ENCODE data around the gene CILP.
"Not testable (repeated sequence)": the region's sequence is repeated elsewhere in the genome, so short reads cannot be mapped to it uniquely, and the experiment has no call there.

The CILP gene

DNA sequence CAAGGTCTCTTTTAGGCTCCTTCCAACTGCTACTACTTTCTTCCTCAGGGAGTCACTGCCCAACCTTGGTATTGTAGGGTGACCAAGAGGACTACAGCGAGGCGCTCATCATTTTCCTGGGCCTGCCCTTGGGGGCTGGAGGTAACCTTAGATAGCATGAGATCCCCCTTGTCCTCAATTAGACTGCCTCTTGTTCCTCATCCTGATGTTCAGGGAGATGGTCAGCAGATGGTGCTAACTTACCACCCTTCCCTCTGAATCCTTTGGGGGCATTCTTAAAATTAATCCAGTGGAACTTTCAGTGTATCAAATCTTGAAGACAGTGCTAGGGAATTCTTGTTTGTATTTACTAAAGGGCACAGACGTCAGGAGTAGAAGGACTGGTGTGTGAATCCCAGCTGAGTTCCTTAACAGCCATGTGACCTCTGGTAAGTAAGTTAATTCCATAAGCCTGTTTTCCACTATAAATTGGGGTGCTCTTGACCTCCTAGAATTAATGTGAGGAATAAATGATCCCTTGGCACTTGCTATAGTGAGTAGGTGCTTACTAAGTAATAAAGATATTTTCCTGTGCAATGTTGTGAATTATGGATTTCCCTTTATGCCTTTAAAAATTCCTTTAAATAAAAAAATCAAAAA is 22.1 kb downstream of the CILP start:
- DNase-seq, result peak in 1 of 2 donors; percentile 65

DNA sequence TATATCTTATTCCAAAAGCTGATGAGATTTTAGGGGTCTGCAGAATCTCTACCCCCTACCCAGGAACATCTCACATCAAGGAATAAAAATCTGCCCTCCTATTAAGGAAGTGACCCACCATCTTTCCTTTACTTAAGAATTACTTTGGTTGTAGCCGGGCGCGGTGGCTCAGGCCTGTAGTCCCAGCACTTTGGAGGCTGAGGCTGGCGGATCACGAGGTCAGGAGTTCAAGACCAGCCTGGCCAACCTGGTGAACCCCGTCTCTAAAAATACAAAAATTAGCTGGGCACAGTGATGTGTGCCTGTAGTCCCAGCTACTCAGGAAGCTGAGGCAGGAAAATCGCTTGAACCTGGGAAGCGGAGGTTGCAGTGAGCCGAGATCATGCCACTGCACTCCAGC is 22.8 kb downstream of the CILP start:
- DNase-seq, result not testable (repeated sequence)

DNA sequence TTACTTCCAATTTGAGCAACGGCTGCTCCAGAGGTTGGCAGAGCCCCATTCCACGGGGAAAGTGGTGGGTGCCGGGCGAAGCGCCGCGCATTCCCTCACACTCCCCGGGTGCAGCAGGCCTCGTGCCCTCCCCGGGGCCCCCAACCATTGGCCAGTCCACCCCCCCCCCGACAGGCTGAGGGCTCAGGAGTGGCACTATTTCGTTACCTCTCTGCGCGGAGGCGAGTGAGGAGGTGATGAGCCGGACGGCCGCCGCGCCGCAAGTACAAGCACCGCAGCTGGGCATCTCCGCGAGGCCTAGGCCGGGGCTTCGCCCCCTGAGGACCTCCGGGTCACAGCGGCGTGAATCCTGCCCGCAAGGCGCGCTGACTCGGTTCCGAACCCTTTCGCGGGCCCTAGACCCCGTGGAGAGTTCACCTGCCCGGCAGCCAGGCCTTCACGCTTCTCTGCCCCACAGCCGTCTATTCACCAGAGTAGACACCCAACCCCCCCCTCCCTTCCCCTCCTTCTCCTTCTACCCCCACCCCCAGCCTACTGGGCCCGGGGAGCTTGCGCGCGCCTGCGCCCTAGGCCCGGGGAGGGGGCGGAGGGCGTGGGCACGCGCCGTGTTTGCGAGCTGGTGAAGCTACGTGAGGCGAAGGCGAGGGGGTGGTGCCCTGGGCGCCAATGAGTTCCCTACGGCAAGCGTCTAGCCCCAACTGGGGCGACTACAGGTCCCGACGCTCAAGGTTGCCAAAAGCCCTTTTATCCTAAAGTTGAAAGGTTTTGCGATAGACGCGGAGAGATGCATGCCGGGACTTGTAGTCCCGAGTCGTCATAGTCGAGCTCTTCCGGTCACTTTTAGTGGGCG is 26.2 kb downstream of the CILP start, which contains the start of gene CLPX:
CLPX (minus strand) TSS at position 475 of the 850 bp plus-strand sequence; CDS start at position 286, 189 bp downstream.
- DNase-seq, result peak; percentile 84 to 87

DNA sequence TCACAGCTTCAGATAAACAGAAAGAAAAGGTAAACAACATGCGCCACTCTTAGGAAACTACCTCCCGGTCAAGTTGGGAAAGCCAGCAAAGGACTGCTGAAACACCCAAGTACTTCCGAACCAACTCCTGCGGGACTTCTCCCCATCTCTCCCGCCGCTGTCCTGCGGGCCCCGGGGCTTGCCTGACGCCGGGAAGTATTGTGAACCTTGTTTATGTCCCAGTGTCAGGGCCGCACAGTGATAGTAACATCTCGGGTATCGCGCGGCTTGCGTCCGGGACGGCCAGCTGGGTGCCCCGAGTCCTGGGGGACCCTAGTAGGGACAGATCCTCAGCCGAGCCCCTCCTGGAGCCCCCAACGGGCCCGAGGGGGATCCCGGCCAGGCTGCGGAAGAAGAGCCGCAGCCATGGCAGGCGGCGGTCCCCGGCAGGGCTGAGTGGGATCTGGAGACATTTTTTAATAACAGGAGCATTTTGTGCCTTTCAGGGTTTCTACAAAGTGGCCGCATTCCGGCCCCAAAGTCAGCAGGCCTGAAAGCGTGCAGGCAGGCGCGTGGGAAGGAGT is 26.9 kb downstream of the CILP start:
- peak; percentile 9 to 45 for DNase-seq

DNA sequence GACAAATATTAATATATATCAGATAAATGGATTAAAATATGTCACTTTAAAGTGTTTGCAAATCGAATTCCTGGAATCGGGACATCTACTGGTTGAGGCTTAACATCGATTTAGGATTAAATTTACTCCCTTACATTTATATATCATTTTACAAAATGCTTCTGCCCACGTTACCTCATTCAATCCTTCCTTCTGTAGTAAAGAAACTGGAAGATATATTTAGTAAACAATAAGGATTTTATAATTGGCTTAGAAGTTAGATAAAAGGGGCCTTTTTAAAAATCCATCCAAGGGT is 27.5 kb downstream of the CILP start:
- DNase-seq, result no peak

DNA sequence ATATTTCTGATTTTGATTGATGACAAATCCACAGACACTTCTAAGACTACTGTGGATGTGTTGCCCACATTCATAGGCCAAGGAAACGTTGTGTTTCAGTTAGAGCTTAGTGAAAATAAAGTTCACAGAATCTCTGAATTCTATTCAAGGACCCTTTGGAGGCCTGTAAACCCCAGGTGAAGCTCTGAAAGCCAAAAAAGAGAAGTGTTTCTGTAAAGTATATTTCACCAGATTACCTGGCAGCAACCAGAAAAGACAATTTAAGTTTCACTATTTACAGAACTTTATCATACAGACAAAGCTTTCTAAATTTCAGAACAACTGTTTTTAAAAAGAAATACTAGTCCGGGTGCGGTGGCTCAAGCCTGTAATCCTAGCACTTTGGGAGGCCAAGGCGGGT is 28.7 kb downstream of the CILP start:
- DNase-seq, result no peak

DNA sequence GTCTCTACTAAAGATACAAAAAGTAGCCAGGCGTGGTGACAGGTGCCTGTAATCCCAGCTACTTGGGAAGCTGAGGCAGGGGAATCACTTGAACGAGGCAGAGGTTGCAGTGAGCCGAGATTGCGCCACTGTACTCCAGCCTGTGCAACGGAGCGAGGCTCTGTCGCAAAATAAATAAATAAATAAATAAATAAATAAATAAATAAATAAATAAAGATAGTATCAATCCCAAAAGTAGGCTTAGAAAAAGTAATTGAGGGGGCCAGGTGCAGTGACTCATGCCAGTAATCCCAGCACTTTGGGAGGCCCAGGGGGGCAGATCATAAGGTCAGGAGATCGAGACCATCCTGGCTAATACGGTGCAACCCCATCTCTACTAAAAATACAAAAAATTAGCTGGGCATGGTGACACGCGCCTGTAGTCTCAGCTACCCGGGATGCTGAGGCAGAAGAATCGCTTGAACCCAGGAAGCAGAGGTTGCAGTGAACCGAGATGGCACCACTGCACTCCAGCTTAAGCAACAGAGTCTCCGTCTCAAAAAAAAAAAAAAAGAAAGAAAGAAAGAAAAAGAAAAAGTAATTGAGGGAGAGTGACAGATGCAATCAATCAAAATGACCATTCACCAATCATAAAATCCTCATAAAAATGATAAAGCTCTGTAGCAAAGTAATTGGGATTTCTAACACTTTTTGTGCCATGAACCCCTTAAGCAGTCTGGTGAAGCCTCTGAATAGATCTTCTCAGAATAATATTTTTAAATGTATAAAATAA is 29.5 kb downstream of the CILP start:
- DNase-seq, result not testable (repeated sequence)

DNA sequence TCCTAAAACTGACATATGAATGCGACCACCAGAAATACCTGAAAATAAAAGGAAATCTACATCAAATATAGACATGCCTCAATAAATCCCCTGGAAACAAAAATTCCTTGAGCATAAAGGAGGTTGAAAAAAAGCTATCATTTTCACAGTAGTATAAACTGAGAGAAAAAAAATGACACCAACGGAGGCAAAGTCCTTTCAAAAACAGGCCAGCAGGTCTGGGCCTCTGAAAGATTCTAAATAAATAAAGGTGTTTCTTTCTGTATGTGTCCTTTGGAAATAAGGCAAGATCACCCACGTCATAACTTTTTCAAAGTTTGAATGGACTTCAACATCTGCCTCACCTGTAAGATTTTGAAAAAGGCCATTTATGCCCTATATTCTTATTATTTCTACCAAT is 31.1 kb downstream of the CILP start:
- no peak for DNase-seq

DNA sequence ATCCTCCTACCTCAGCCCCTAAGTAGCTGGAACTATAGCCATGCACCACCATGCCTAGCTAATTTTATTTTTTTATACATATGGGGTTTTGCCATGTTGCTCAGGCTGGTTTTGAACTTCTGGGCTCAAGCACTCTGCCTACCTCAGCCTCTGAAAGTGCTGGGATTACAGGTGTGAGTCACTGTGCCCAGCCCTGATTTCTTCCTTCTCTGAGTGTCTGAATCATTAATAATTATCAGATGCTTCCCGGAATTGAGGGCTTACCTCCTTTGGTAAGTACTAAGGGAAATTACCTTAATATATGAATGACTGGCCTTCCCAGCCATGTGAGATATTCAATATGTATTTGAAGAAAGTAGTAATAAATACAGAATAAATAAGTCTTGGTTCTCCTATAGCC is 33.4 kb downstream of the CILP start:
- DNase-seq, result no peak

DNA sequence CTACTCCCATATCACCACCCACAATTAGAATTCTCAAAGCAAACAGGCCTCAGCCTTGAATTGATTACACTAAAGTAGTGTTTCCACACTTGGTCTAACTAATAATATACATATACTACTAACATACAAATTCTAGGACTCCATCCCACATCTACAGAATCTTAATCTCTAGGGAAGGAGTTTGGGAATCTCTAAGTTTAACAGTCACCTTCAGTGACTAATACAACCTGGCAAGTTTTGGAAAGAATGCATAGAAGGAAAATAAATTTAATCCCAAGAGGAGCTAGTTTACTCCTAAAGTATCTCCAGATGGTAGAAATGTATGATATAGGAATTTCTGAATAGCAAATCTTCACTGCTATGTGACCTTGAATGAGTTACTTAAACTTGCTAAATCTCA is 35.2 kb downstream of the CILP start:
- no peak for DNase-seq

DNA sequence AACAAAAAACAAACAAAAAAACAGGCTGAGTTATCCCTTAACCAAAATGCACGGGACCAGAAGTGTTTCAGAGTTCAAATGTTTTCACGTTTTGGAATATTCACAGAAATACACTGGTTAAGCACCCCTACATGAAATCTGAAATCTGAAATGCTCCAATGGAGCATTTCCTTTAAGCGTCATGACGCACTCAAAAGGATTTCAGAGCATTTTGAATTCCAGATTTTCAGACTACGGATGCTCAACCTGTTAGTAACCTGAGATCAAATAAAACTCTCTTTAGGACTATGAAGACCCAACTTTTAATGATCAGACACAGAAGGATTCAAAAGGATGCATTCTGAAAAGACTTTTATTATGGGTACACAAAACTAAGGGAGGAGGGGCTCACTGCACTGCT is 35.8 kb downstream of the CILP start:
- no peak for DNase-seq

DNA sequence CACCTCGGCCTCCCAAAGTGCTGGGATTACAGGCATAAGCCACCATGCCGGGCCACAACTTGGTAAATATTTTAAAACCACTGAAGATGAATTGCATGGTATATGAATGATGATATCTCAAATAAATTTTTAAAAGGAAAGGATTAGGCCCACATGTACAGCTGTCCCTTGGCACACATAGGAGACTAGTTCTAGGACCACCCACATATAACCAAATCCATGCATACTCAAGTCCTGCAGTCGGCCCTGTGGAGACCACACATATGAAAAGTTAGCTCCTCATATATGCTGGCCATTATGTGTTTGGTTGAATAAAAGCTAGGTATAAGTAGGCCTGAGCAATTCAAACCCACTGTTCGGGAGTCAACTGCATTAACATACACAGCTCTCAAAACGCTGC is 36.8 kb downstream of the CILP start:
- no peak for DNase-seq

DNA sequence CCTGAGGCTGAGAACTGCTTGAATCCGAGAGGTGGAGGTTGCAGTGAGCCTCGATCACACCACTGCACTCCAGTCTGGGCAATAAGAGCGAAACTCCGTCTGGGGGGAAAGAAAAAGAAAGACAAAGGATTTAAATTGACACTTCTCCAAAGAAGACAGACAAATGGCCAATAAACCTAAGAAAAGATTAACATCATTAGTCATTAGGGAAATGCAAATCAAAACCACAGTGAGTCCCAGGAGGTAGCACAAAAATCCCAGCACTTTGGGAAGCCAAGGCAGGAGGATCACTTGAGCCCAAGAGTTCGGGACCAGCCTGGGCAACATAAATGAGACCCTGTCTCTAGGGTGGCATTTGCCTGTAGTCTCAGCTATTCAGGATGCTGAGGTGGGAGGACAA is 38.7 kb downstream of the CILP start:
- no peak for DNase-seq

DNA sequence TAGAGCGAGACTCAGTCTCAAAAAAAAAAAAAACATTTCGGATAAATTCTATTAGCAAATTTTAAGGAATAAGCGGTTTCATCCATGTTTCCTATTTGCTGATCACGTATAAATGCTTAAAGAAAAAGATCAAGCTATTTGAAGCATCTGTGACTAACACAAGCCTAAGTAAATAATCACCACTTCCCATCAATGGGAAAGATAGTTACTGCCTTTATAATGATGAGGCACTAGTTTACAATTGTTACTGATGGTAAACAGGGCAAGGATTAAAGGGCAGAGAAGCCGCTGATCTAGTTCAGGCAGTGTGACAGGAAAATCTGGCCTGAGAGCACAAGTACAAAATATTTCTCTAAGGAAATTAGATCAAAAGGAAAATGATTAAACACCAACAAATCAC is 39.8 kb downstream of the CILP start:
- no peak for DNase-seq

DNA sequence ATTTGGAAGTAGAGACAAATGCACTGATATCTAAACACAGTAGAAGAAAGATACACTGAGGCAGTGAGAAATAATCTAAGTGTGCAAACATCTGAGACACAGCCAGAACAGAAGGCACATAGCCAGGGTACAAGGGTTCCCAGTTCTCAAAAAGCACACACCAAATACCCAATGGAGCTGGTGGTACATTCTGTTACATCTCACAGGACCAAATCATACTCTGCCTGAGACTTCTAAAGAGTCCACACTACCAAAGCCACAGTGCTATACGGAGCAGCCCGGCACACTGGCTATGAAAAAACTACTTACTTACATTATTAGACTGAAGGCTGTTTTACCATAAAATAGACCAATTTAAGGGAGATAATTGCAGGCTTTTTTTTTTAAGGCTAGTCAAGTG is 45.4 kb downstream of the CILP start:
- no peak for DNase-seq

DNA sequence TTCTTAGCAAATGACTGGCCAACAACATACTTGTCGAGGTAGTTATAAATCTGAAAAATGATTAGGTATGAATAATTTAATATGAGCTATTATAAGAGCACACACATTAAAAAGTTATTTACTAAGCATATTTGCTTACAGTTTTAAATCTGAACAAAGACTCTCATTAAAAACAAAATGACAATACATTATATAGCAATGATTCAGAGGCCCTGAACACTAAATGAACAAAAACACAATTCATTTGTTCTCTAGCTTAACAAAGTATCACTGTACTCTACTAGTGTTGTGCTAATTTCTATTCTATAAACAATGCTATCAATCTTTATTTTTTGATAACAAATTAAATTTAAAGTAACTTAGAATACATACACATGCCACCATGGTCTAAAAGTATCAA is 47.1 kb downstream of the CILP start:
- no peak for DNase-seq

DNA sequence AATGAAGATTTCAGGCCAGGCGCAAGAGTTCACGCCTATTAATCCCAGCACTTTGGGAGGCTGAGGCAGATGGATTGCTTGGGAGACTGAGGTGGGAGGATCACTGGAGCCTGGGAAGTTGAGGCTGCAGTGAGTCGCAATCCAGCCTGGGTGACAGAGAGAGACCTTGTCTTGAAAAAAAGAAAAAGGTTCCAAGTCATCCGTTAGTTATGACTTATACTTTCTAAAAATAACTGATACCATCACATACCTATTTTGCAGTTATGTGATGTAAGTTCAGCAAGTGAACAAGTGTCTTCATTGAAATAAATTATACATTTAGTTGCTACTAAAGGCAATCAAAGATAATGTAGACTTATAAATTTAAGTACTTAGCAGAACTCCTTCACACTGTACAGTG is 48.2 kb downstream of the CILP start:
- DNase-seq, result no peak

DNA sequence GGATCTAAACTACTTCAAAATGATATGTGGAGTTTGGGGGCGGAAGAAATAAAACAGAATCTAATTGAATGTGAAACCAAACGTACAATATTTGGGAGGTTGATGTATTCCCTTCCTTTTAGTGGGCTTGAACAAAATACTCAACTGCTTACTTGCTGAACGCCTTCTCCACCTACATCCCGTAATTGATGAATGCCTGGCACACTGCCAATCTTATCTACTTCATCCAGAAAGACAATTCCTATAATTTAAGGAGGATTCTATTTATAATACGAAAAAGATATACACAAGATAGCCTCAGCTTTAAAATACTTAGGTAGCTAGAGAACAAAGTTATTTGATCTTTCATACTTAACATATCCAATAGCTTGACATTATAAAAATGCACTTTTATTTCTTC is 54.6 kb downstream of the CILP start:
- no peak for DNase-seq

DNA sequence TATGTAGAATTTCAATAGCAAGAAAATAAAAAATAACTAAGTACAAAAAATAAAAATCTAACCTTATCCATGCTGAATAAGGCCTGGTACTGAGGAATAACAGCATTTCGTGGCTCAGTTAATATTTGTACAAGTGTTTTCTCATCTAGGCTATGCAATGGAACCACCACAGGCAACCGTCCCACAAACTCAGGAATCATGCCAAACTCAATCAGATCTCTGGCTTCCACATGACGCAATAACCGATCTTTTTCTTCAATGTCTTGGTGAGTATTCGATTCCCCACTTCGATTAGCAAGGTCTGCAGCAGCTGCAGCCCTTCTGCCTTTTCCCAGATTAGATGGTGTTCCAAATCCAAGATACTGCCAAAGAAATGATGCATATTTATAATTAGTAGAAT is 56.6 kb downstream of the CILP start:
- DNase-seq, result no peak

DNA sequence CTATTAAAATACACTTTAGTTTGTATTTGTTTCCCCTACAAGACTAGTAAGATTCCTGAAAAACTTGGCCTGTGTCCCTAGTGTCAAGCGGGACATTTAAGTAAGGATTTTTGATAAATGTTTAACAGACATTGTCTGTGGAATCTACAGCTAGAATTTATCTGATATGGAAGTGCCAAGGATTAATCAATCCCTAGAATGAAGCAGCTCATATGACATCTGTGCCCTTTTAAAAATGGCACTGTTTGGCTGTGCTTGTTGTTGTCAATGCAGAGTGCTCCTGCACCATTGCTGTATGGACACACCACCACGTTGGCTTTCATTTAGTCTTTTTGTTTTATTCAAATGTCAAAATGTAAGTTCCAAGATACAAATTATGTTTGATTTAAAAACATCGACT is 63.4 kb downstream of the CILP start:
- DNase-seq, result no peak

DNA sequence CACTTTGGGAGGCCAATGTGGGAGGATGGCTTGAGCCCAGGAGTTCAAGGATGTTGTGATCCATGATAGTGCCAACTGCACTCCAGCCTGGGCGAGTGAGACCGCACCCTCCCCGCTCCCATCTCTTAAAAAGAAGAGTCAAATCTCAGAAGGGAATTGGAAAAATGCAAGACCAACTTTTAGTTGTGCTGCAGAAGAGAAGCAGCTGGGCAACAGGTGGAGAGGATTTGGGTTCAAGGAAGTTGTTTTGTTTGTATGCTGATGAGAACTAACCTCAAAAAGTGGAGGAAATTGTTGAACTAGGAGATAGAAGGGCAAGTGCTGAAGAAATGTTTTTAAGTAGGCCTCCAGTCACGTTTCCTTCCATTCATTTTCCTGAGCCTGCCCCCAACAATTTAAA is 64.8 kb downstream of the CILP start:
- DNase-seq, result no peak

Measured in bone marrow (tissue), 2 donors.